Neural cell (in vitro differentiated cells): ENCODE data around the gene DOHH.

ENCODE experiments used
- CTCF ChIP-seq: fragments of 450-650 bp; IDR thresholded peaks from 2 replicates; pipeline ENCODE4 v1.5.1; 2014; ENCODE audit warnings: antibody characterized with exemption, mild to moderate bottlenecking, moderate library complexity; ENCODE audit not compliant: poor library complexity, severe bottlenecking
- EZH2 ChIP-seq: fragments of 200-600, 300-800 bp; shearing (Covaris generic), sonication (generic); IDR thresholded peaks from 2 replicates; pipeline ENCODE4 v1.6.1; 2014; ENCODE audit warnings: antibody characterized with exemption, low read length, borderline replicate concordance, mild to moderate bottlenecking; ENCODE audit not compliant: insufficient read depth, poor library complexity, severe bottlenecking
- MXI1 ChIP-seq: fragments of 450-650 bp; conservative IDR thresholded peaks from 2 replicates; pipeline ENCODE4 v1.6.1; 2014; ENCODE audit warnings: antibody characterized with exemption, mild to moderate bottlenecking; ENCODE audit not compliant: poor library complexity, severe bottlenecking

GRCh38 chr19:3455393-3455955, 45.0 kb downstream of the DOHH start:
- no peak for TF ChIP-seq EZH2
- TF ChIP-seq CTCF: no peak
- no peak for TF ChIP-seq MXI1
